Smooth muscle cell of the brain vasculature (primary cell): ENCODE data around the gene RTN4RL1.

Experiments used
- DNase-seq: peaks from one replicate; pipeline ENCODE4 v3.0.0-alpha.2; 2012; ENCODE audit warnings: low read depth, low spot score

Gene RTN4RL1

GRCh38 chr17:2047590-2047989 is 22.5 kb upstream of the RTN4RL1 start:
- no peak for DNase-seq

GRCh38 chr17:2044263-2044894 is 19.2 kb upstream of the RTN4RL1 start:
- no peak for DNase-seq

GRCh38 chr17:2043785-2044184 is 18.7 kb upstream of the RTN4RL1 start:
- no peak for DNase-seq

- no peak for DNase-seq
These were observed 17.8 kb upstream of the RTN4RL1 start for GRCh38 chr17:2042933-2043332.

GRCh38 chr17:2042390-2042847 is 17.3 kb upstream of the RTN4RL1 start:
- no peak for DNase-seq

GRCh38 chr17:2041561-2042389 is 16.6 kb upstream of the RTN4RL1 start, which contains the start of gene OVCA2:
Gene OVCA2 (plus strand): TSS chr17:2042022. CDS start chr17:2042048, 26 bp downstream.
- peak; percentile 89 for DNase-seq

- DNase-seq: no peak
These were observed 15.9 kb upstream of the RTN4RL1 start for GRCh38 chr17:2040942-2041560.

- DNase-seq: no peak
These were observed 15.2 kb upstream of the RTN4RL1 start for GRCh38 chr17:2040219-2040827.

- no peak for DNase-seq
These were observed 12.0 kb upstream of the RTN4RL1 start for GRCh38 chr17:2037155-2037554.

GRCh38 chr17:2035541-2036488 is 10.7 kb upstream of the RTN4RL1 start:
- no peak for DNase-seq

GRCh38 chr17:2034806-2035540 is 9.8 kb upstream of the RTN4RL1 start:
- DNase-seq: no peak

- no peak for DNase-seq
These were observed 9.0 kb upstream of the RTN4RL1 start for GRCh38 chr17:2034157-2034556.

GRCh38 chr17:2033153-2033552 is 8.0 kb upstream of the RTN4RL1 start:
- DNase-seq: no peak

- no peak for DNase-seq
These were observed 5.6 kb upstream of the RTN4RL1 start for GRCh38 chr17:2030779-2031163.

- DNase-seq: no peak
These were observed 5.0 kb upstream of the RTN4RL1 start, which contains the start of gene DPH1 for GRCh38 chr17:2029911-2030778. Gene DPH1 (plus strand): TSS chr17:2030153. CDS start chr17:2030170, 17 bp downstream.

GRCh38 chr17:2028737-2029136 is 3.6 kb upstream of the RTN4RL1 start:
- DNase-seq: no peak

- no peak for DNase-seq
These were observed 3.1 kb upstream of the RTN4RL1 start for GRCh38 chr17:2028234-2028614.

- no peak for DNase-seq
These were observed 2.5 kb upstream of the RTN4RL1 start for GRCh38 chr17:2027528-2028233.
